Measurements from ENCODE around the gene BCL7A.

The BCL7A gene

DNA sequence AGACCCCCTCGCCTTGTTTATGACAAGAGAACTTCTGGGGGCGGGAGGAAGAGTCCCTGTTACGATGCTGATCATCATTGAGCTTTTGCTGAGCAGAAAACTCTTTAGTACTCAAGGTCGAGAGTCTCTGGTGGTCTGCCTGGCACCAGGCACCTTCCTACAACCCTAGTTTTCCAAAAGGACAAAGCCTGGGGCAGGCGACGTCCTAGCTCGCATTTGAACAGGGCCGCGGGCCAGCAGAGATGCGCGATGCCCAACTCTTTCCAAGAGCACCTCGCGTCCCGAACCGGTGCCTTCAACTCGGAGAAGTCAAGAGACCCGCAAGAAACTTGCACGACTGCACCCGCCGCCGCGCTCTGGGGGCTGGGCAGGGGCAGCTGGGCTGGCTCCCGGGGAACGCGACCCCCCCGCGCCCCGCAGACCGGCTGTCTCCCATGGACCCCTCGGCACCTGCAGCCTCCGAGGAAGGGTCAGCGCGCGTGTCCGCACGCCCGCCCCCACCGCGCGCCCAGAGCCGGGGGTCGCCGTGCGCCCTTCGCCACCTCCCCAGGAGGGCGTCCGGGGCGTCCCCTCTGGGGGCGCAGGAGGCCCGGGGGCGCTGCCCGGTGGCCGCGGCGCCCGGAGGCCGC is 377 bp upstream of the BCL7A start:
- TF ChIP-seq, protein P1, sequence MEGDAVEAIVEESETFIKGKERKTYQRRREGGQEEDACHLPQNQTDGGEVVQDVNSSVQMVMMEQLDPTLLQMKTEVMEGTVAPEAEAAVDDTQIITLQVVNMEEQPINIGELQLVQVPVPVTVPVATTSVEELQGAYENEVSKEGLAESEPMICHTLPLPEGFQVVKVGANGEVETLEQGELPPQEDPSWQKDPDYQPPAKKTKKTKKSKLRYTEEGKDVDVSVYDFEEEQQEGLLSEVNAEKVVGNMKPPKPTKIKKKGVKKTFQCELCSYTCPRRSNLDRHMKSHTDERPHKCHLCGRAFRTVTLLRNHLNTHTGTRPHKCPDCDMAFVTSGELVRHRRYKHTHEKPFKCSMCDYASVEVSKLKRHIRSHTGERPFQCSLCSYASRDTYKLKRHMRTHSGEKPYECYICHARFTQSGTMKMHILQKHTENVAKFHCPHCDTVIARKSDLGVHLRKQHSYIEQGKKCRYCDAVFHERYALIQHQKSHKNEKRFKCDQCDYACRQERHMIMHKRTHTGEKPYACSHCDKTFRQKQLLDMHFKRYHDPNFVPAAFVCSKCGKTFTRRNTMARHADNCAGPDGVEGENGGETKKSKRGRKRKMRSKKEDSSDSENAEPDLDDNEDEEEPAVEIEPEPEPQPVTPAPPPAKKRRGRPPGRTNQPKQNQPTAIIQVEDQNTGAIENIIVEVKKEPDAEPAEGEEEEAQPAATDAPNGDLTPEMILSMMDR (IDR thresholded peaks at IDR 0.05; ENCODE audit: low read depth, low read length), result no peak
- peak in 1 of 2 donors; percentile 22 for DNase-seq (ENCODE audit: low read depth in 2 of 2)
- peak overlapping the region; percentile 46 to 59 for H3K4me3 ChIP-seq (replicated peaks in 1 of 2; ENCODE audit: low read depth in 2 of 2, low read length in 2 of 2)

DNA sequence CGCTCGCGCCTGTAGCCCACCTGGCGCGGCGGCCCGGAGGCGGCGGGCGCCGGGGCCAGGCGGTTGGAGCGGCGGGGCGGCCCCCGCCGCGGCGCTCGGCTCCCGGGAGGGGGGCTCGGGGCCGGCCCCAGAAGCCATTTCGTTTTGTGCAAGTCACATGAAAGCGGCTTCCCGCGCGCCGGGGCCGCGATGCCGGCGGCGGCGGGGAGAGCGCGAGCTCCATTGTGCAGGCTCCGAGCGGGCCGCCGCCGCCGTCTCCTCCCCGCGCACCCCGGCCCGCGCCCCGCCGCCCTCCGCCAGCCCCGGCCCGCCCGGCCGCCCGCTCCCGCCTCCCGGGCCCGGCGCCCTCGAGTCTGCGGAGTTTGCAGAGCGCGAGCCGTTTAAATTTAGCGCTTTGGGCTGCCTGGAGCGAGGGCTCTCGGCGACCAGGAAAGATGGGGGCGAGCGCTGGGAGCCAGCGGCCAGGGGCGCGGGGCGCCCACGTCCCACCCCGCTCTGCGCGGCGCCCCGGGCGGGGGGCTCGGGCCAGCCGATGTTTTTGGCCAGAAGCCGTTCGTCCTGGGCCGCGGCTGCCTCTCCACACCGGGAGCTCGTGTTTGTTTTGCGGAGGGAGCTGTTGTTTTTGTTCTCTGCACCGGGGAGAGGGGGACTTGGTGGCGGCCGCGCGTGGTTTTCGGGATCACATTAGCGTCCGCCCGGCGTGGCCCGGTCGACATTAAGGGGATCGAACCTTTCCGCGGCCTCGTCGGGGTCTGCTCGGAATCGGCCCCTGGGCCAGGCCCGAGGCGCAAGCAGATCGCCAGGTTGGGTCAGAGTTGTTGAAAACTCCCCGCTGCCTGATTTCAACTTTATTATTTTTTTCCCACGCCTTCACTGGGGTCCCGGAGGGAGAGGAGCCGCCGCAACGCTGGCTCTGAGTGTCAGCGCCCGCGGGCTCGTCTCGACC is 982 bp downstream of the BCL7A start:
- DNase-seq (ENCODE audit: low read depth in 2 of 2), result peak; percentile 9 to 29
- H3K4me3 ChIP-seq (replicated peaks in 1 of 2; ENCODE audit: low read depth in 2 of 2, low read length in 2 of 2), result peak overlapping the region; percentile 56 to 59
- TF ChIP-seq, protein P1 (IDR thresholded peaks at IDR 0.05; ENCODE audit: low read depth, low read length), result no peak

DNA sequence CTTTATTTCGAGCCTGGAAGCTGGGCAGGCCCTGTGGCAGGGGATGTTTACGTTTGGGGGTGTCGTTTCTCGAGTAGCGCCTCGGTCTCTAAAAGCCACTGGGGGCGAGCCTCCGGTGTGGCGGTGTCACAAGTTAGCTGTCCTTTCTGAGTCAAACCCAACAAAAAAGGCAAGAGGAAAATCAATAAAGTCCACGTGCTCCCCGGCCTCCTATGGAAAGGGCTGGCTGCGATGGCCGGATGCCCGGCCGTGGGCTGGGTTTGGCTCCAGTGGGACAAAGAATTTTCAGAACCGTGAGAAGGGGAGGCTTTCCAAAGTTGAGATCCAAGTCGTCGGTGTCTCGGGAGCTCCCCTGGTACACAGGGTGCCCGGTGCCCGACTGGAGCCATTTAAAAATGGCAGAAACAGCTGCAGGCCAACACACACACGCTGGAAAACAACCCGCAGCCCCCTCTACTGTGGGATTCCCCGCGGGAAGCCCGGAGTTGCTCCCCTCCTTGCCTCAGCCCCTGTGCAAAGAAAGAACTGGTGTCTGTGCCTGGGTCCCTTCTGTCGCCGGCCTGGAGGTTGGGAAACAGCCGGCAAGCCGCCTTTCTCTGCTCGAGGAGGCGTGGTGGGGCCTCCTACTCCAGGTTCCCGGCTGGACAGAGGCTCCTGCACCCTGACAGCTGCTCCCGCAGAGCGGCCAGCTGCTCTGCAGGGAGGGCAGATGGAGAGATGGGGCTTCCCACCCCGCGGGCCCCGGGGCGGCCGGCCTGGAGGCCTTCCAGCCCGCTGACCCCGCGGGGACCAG is 1.9 kb downstream of the BCL7A start:
- peak overlapping the region; percentile 56 to 59 for H3K4me3 ChIP-seq (replicated peaks in 1 of 2; ENCODE audit: low read depth in 2 of 2, low read length in 2 of 2)
- TF ChIP-seq, protein P1 (IDR thresholded peaks at IDR 0.05; ENCODE audit: low read depth, low read length), result no peak
- peak; percentile 69 to 80 for DNase-seq (ENCODE audit: low read depth in 2 of 2)

DNA sequence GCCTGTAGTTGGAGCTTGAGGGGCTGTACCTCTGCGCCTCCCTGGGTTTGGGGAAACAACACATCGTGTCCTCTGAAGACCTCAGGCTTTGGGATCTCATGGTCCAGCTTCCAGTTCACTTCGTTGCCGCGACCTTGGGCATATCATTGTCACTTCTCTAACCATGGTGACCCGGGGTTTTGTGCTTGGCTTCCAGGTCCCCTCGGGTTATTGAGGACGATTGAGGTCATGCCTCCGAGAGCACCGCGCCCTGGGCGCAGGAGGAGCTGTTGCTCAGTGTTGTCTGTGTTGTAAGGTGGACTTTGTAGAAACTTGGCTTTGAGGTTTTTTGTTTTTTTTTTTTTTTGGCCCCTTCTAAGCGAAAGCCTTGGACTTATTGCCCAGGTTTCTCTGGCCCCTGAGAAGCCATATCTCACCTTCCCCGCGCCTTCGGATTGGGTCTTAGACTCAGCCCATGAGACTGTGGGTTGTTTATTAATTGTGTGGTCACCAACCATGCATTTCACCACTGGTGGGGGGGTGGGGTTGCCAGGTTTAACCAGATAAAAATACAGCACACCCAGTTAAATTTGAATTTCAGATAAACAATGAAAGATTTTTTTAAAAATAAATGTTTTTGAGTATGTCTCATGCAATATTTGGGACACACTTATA is 2.6 kb downstream of the BCL7A start:
- TF ChIP-seq, protein P1 (IDR thresholded peaks at IDR 0.05; ENCODE audit: low read depth, low read length), result no peak
- H3K4me3 ChIP-seq (replicated peaks in 1 of 2; ENCODE audit: low read depth in 2 of 2, low read length in 2 of 2), result no peak overlapping the region
- DNase-seq (ENCODE audit: low read depth in 2 of 2), result no peak

DNA sequence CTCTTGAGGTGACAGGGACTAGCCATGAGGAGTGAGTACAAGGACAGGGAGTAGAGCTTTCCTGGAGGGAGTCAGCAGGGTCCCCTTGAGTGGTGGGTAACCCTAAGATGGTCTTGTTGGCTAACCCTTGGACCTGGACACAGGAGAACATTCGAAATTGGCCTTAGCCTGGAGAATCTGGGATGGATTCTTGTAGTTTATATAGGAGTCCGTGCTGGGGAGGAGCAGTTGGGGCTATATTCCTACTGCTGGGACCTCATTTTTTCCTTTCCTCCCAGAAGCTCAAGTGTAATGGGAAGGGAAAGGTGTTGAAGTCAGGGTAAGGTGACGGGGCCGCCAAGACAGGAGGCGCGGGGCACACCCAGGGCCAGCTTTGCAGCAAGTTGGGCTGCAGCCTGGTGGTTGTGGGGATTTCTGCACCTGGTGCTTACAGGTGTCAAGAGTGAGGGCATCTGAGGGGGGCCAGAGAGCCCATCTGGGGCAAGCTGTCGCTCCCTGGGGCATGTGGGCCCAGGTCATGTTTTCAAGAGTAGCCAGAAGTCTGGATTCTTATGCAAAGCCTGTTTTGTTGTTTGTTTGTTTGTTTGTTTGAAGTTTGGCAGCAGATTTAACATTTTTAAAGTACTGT is 5.1 kb downstream of the BCL7A start:
- TF ChIP-seq, protein P1 (IDR thresholded peaks at IDR 0.05; ENCODE audit: low read depth, low read length), result no peak
- DNase-seq (ENCODE audit: low read depth in 2 of 2), result no peak
- no peak overlapping the region for H3K4me3 ChIP-seq (replicated peaks in 1 of 2; ENCODE audit: low read depth in 2 of 2, low read length in 2 of 2)

Measured in cardiac fibroblast (primary cell).